Astrocyte (in vitro differentiated cells and primary cell): ENCODE results near the gene SCAI. TPM values are rescaled to one million over a fixed set of nuclear protein-coding genes. Genes with fewer than 3 reads are reported as not detected.
A peak's percentile ranks its signal among the peaks of the same experiment; 100 is the strongest.

Experiments used
- DNase-seq: peaks from one replicate; pipeline ENCODE4 v3.0.0-alpha.2; 2010; ENCODE audit warnings: low read depth
- FAIRE-seq: peaks from 2 replicates; lab custom pipeline; 2011; peaks lifted over from hg19 to GRCh38; lab: Jason Lieb, UNC
- H2AFZ ChIP-seq: 2 replicates; pipeline ENCODE4 v1.6.0; 2012; ENCODE audit warnings: low read depth, low read length, inconsistent platforms
- H3K27ac ChIP-seq: 2 replicates; pipeline ENCODE4 v1.5.1; 2011; ENCODE audit warnings: low read depth, low read length, inconsistent platforms
- H3K27me3 ChIP-seq: 2 replicates; pipeline ENCODE4 v1.6.0; 2011; ENCODE audit warnings: low read length, inconsistent platforms; ENCODE audit not compliant: insufficient read depth
- H3K36me3 ChIP-seq: 2 replicates; pipeline ENCODE4 v1.5.1; 2011; ENCODE audit warnings: low read length, inconsistent platforms; ENCODE audit not compliant: insufficient read depth
- H3K4me1 ChIP-seq: 2 replicates; pipeline ENCODE4 v1.5.1; 2011; ENCODE audit warnings: low read length, inconsistent platforms; ENCODE audit not compliant: insufficient read depth
- H3K4me2 ChIP-seq: 2 replicates; pipeline ENCODE4 v1.6.0; 2012; ENCODE audit warnings: low read length, inconsistent platforms
- H3K4me3 ChIP-seq: 2 replicates; pipeline ENCODE4 v1.5.1; 2011; ENCODE audit warnings: low read depth, mild to moderate bottlenecking, low read length, inconsistent platforms; ENCODE audit not compliant: insufficient read depth
- H3K79me2 ChIP-seq: 2 replicates; pipeline ENCODE4 v1.6.0; 2012; ENCODE audit warnings: mild to moderate bottlenecking, low read length, inconsistent platforms; ENCODE audit not compliant: insufficient read depth
- H3K9ac ChIP-seq: 2 replicates; pipeline ENCODE4 v1.6.0; 2012; ENCODE audit warnings: mild to moderate bottlenecking, low read length, inconsistent platforms
- H3K9me3 ChIP-seq: 2 replicates; pipeline ENCODE4 v1.5.1; 2012; ENCODE audit warnings: low read depth, mild to moderate bottlenecking, low read length, inconsistent platforms; ENCODE audit not compliant: insufficient read depth
- H4K20me1 ChIP-seq: 2 replicates; pipeline ENCODE4 v1.6.0; 2012; ENCODE audit warnings: low read length, inconsistent platforms; ENCODE audit not compliant: insufficient read depth
- H3K27ac Mint-ChIP-seq: one replicate; pipeline ENCODE4 v1.8.0; 2021; ENCODE audit warnings: mild to moderate bottlenecking, mixed read lengths; ENCODE audit not compliant: unreplicated experiment
- H3K27me3 Mint-ChIP-seq: one replicate; pipeline ENCODE4 v1.8.0; 2021; ENCODE audit warnings: low read depth, mixed read lengths; ENCODE audit not compliant: unreplicated experiment
- H3K36me3 Mint-ChIP-seq: one replicate; pipeline ENCODE4 v1.8.0; 2021; ENCODE audit warnings: low read depth, mixed read lengths; ENCODE audit not compliant: unreplicated experiment
- H3K4me1 Mint-ChIP-seq: one replicate; pipeline ENCODE4 v1.8.0; 2021; ENCODE audit warnings: low read depth, mixed read lengths; ENCODE audit not compliant: unreplicated experiment
- H3K4me3 Mint-ChIP-seq: one replicate; pipeline ENCODE4 v1.8.0; 2021; ENCODE audit warnings: mild to moderate bottlenecking, moderate library complexity, mixed read lengths; ENCODE audit not compliant: unreplicated experiment
- H3K9me3 Mint-ChIP-seq: one replicate; pipeline ENCODE4 v1.8.0; 2021; ENCODE audit warnings: mild to moderate bottlenecking, mixed read lengths; ENCODE audit not compliant: unreplicated experiment
- EZH2 ChIP-seq: IDR thresholded peaks from 2 replicates; pipeline ENCODE4 v1.6.1; 2012; ENCODE audit warnings: mild to moderate bottlenecking, low read length, inconsistent platforms; ENCODE audit not compliant: insufficient read depth
- total RNA-seq: library from RNA; stranded (reverse); gene quantifications from 2 replicates; pipeline ENCODE4 v1.2.1, GENCODE V29; 2021
- TF ChIP-seq, protein P1 (sequence below): IDR thresholded peaks from 2 replicates; pipeline ENCODE4 v1.5.1; 2011; ENCODE audit warnings: low read depth, mild to moderate bottlenecking, inconsistent platforms, low read length, moderate library complexity; ENCODE audit not compliant: insufficient read depth

The SCAI gene
- total RNA-seq, 1 donor from 2014 or later: 6.8 TPM

DNA sequence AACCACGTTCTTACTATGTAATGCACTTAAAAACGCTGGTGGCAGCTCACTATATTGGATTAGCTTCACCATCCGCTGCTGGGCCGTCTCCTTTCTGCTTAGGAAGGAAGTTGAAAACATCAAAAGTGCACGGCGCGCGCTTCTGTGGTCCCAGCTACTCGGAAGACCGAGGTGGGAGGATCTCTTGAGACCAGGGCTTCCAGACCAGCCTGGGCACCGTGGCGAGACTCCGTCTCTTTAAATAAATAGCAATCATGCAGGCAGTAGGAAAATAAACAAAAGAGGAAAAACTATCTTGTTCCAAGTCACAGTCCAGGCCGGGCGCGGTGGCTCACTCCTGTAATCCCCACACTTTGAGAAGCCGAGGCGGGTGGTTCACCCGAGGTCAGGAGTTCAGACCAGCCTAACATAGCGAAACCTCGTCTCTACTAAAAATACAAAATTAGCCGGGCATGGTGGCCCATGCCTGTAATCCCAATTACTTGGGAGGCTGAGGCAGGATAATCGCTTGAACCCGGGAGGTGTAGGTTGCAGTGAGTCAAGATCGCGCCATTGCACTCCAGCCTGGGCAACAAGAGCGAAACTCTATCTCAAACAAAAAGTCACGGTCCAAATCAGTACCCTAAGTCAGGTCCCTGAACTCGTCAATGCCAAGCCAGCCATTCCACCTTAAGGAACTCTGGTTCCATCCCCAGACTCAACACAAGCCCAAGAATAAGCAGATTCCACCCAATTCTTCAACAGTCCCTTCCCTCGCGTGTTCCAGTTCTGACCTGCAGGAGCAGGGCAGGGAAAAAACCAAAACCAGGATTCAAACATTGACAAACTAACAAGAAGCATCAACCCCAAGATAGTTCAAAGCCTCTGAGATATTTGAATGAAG is 201.4 kb downstream of the SCAI start:
- H3K9me3 Mint-ChIP-seq: no peaks in the 10 kb centered on the region
- Histone ChIP-seq H3K4me3 (peak overlapping the region; percentile 79), H3K4me1 (peaks cover 12% of the 10 kb centered on the region), H3K9me3 (no peaks in the 10 kb centered on the region), H2AFZ (peak overlapping the region; percentile 87), H3K9ac (peak overlapping the region; percentile 98), H3K27me3 (no peaks in the 10 kb centered on the region), H3K36me3 (no peaks in the 10 kb centered on the region), H3K27ac (peak overlapping the region; percentile 95), H4K20me1 (no peaks in the 10 kb centered on the region), H3K4me2 (peak overlapping the region; percentile 92), H3K79me2 (peaks cover 6% of the 10 kb centered on the region)
- peaks cover 7% of the 10 kb centered on the region for H3K4me1 Mint-ChIP-seq
- DNase-seq: no peak
- H3K4me3 Mint-ChIP-seq: peak overlapping the region; percentile 94
- no peak for TF ChIP-seq EZH2
- TF ChIP-seq, protein P1, sequence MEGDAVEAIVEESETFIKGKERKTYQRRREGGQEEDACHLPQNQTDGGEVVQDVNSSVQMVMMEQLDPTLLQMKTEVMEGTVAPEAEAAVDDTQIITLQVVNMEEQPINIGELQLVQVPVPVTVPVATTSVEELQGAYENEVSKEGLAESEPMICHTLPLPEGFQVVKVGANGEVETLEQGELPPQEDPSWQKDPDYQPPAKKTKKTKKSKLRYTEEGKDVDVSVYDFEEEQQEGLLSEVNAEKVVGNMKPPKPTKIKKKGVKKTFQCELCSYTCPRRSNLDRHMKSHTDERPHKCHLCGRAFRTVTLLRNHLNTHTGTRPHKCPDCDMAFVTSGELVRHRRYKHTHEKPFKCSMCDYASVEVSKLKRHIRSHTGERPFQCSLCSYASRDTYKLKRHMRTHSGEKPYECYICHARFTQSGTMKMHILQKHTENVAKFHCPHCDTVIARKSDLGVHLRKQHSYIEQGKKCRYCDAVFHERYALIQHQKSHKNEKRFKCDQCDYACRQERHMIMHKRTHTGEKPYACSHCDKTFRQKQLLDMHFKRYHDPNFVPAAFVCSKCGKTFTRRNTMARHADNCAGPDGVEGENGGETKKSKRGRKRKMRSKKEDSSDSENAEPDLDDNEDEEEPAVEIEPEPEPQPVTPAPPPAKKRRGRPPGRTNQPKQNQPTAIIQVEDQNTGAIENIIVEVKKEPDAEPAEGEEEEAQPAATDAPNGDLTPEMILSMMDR: no peak
- no peak for FAIRE-seq
- H3K27me3 Mint-ChIP-seq: no peaks in the 10 kb centered on the region
- no peaks in the 10 kb centered on the region for H3K36me3 Mint-ChIP-seq
- H3K27ac Mint-ChIP-seq: peak overlapping the region; percentile 91

DNA sequence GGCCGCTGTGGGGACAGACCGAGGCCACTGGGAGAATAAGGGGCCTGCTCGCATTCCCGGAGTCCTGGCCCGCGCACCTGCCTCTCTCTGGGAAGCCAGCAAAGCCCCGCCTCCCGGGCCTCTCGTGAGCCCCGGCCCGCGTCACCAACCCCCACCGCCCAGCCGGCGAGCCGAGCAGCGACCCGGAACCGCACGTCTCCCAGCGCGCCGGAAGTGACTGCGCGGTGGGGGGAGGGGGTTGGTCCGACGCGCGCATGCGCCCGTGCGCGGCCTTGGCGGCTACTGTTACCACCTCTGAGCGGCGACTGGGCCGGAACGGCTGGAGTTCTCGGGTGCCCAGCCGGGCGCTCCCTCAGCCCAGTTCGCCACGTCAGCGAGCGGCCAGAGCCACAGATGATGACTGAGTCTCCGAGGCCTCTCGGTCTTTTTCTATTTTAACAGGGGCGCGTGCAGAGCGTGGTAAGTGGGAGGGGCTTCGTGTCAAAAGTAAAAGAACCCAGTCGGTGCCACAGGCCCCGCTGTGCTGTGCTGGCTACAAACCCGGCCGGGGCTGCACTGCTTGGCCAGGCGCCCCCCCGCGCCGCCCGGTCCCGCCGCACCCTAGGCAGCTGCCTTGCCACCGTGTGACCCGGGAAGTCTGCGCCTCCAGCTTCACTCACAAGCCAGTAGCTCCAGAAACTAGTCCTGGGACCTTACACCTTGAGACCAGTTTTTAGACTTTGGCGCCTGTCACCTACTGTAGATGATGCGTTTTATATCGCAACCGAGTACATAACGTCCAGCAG is 202.2 kb downstream of the SCAI start, which contains the start of gene GOLGA1:
Gene GOLGA1, minus strand, starts transcription at position 190 of the 785 bp plus-strand sequence. CDS start 2,372 bp downstream, outside the sequence.
- peaks cover 6% of the 10 kb centered on the region for H3K79me2 ChIP-seq
- H3K4me2 ChIP-seq: peak within 1 kb of the TSS; percentile 92
- peak within 1 kb of the TSS; percentile 98 for H3K9ac ChIP-seq
- no peaks in the 10 kb centered on the region for H3K9me3 Mint-ChIP-seq
- peak within 1 kb of the TSS; percentile 91 for H3K27ac Mint-ChIP-seq
- no peak for FAIRE-seq
- no peaks in the 10 kb centered on the region for H4K20me1 ChIP-seq
- no peaks in the 10 kb centered on the region for H3K27me3 ChIP-seq
- H3K4me3 ChIP-seq: peak within 1 kb of the TSS; percentile 79
- H3K4me1 Mint-ChIP-seq: peaks cover 7% of the 10 kb centered on the region
- H2AFZ ChIP-seq: peak within 1 kb of the TSS; percentile 87
- no peaks in the 10 kb centered on the region for H3K36me3 Mint-ChIP-seq
- no peaks in the 10 kb centered on the region for H3K9me3 ChIP-seq
- peak within 1 kb of the TSS; percentile 94 for H3K4me3 Mint-ChIP-seq
- H3K4me1 ChIP-seq: peaks cover 12% of the 10 kb centered on the region
- no peak for TF ChIP-seq EZH2
- TF ChIP-seq, protein P1: no peak
- no peaks in the 10 kb centered on the region for H3K36me3 ChIP-seq
- DNase-seq: peak; percentile 83
- peak within 1 kb of the TSS; percentile 95 for H3K27ac ChIP-seq
- no peaks in the 10 kb centered on the region for H3K27me3 Mint-ChIP-seq
